Measurements from ENCODE around the gene MEGF11. TPM values are rescaled to one million over a fixed set of nuclear protein-coding genes. Genes with fewer than 3 reads are reported as not detected.

The MEGF11 gene
- polyA plus RNA-seq, 3 donors: not detected

DNA sequence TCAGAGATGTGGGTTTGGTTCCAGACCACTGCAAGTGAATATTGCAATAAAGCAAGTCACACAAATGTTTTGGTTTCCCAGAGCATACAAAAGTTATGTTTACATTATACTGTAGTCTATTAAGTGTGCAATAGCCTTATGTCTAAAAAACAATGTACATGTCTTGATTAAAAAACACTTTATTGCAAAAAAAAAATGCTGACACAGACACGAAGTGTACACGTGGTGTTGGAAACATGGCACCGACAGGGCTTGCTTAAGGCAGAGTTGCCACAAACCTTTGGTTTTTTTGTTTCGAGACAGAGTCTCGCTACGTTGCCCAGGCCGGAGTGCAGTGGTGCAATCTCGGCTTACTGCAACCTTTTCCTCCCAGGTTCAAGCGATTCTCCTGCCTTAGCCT lies 334.2 kb downstream of the MEGF11 start:
- no peak overlapping the region for H3K4me2 ChIP-seq (replicated peaks; ENCODE audit: extremely low read depth, low read length, poor library complexity, severe bottlenecking)
- H3K27me3 Mint-ChIP-seq (ENCODE audit: low read depth in 3 of 3): peaks cover 1 to 4% (median 2%) of the 10 kb centered on the region in 3 donors
- TF ChIP-seq CTCF (IDR thresholded peaks at IDR 0.05): no peak
- H3K27ac ChIP-seq (ENCODE audit: low read depth in 1 of 2, low read length in 2 of 2): no peak overlapping the region
- 98% methylated on average over 9 of the region's 9 CpGs for WGBS (ENCODE audit: insufficient coverage)
- H3K9me3 ChIP-seq (replicated peaks in 1 of 2; ENCODE audit: control insufficient read depth in 1 of 2, insufficient read depth in 1 of 2, low read length in 2 of 2): no peaks in the 10 kb centered on the region
- H3K4me1 ChIP-seq (ENCODE audit: control insufficient read depth in 1 of 2, insufficient read depth in 2 of 2, low read length in 2 of 2): no peaks in the 10 kb centered on the region
- H3K9me3 Mint-ChIP-seq: no peaks in the 10 kb centered on the region
- H2AFZ ChIP-seq (ENCODE audit: insufficient read depth, low read depth, low read length, poor library complexity, severe bottlenecking): no peak overlapping the region
- H3K36me3 Mint-ChIP-seq: peaks cover 0 to 2% of the 10 kb centered on the region in 2 donors
- H3K4me3 ChIP-seq (replicated peaks in 1 of 3; ENCODE audit: low read depth in 2 of 3, low read length in 3 of 3): no peak overlapping the region
- no peaks in the 10 kb centered on the region for H3K27me3 ChIP-seq (ENCODE audit: control insufficient read depth in 2 of 2, insufficient read depth in 2 of 2, low read length in 2 of 2)
- H3K27ac Mint-ChIP-seq: no peak overlapping the region
- no peaks in the 10 kb centered on the region for H4K20me1 ChIP-seq (ENCODE audit: insufficient read depth, low read length)
- no peaks in the 10 kb centered on the region for H3K79me2 ChIP-seq (ENCODE audit: insufficient read depth, low read length)
- no peak for DNase-seq
- H3K4me3 Mint-ChIP-seq: no peak overlapping the region
- H3K9ac ChIP-seq (ENCODE audit: insufficient read depth, low read length, poor library complexity, severe bottlenecking): no peak overlapping the region
- intact Hi-C loops (cut with micrococcal nuclease): no loop called here
- no peaks in the 10 kb centered on the region for H3K36me3 ChIP-seq (replicated peaks in 1 of 2; ENCODE audit: control insufficient read depth in 1 of 2, insufficient read depth in 2 of 2, low read length in 2 of 2)
- no peaks in the 10 kb centered on the region for H3K4me1 Mint-ChIP-seq

DNA sequence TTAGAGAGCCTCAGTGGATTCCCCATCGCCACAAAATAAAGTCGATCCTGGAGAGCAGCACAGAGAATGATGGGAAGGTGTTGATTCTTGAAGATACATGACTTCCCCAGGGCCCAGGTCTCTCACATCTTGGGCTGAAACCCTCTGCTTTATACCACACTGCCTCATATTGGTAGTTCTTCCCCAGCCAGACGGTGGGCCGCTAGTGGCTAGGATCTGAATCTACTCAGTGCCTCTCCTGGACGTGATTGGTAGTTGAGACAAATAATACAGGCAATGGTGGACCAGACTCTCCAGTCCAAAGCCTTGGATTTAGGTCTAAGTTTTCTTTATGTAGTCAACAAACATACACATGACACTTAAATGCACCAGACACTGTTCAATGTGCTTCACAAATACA lies 334.6 kb downstream of the MEGF11 start:
- Mint-ChIP-seq H3K36me3 (peaks cover 0 to 2% of the 10 kb centered on the region in 2 donors), H3K4me1 (no peaks in the 10 kb centered on the region), H3K27me3 (ENCODE audit: low read depth in 3 of 3) (peaks cover 1 to 4% (median 2%) of the 10 kb centered on the region in 3 donors), H3K27ac (no peak overlapping the region), H3K9me3 (no peaks in the 10 kb centered on the region), H3K4me3 (no peak overlapping the region)
- Histone ChIP-seq H2AFZ (ENCODE audit: insufficient read depth, low read depth, low read length, poor library complexity, severe bottlenecking) (no peak overlapping the region), H3K27me3 (ENCODE audit: control insufficient read depth in 2 of 2, insufficient read depth in 2 of 2, low read length in 2 of 2) (no peaks in the 10 kb centered on the region), H4K20me1 (ENCODE audit: insufficient read depth, low read length) (no peaks in the 10 kb centered on the region), H3K9ac (ENCODE audit: insufficient read depth, low read length, poor library complexity, severe bottlenecking) (no peak overlapping the region), H3K9me3 (replicated peaks in 1 of 2; ENCODE audit: control insufficient read depth in 1 of 2, insufficient read depth in 1 of 2, low read length in 2 of 2) (no peaks in the 10 kb centered on the region), H3K27ac (ENCODE audit: low read depth in 1 of 2, low read length in 2 of 2) (no peak overlapping the region), H3K4me1 (ENCODE audit: control insufficient read depth in 1 of 2, insufficient read depth in 2 of 2, low read length in 2 of 2) (no peaks in the 10 kb centered on the region), H3K36me3 (replicated peaks in 1 of 2; ENCODE audit: control insufficient read depth in 1 of 2, insufficient read depth in 2 of 2, low read length in 2 of 2) (no peaks in the 10 kb centered on the region), H3K4me3 (replicated peaks in 1 of 3; ENCODE audit: low read depth in 2 of 3, low read length in 3 of 3) (no peak overlapping the region), H3K4me2 (replicated peaks; ENCODE audit: extremely low read depth, low read length, poor library complexity, severe bottlenecking) (no peak overlapping the region), H3K79me2 (ENCODE audit: insufficient read depth, low read length) (no peaks in the 10 kb centered on the region)
- intact Hi-C loops (cut with micrococcal nuclease): no loop called here
- no peak for DNase-seq
- TF ChIP-seq CTCF (IDR thresholded peaks at IDR 0.05): no peak
- no CpG with 5 or more reads among the region's 5 CpGs for WGBS (ENCODE audit: insufficient coverage)
